Natural killer cell (primary cell): ENCODE measurements around the gene ZFP69B. TPM values are rescaled to one million over a fixed set of nuclear protein-coding genes. Genes with fewer than 3 reads are reported as not detected.

ENCODE experiments used
- ATAC-seq, 3 donors: fragments of 150-1000 bp in 2 of 3; fragments of 200-7000 bp in 1 of 3; cut with Tn5 transposase; 1 replicate in 1 of 3; 2 replicates in 2 of 3; pipeline ENCODE4 v1.10.0; 2021; ENCODE audit warnings: mild to moderate bottlenecking in 2 of 3, moderate library complexity in 2 of 3
- DNase-seq, 2 donors: peaks; one replicate each; pipeline versions ENCODE4 v3.0.0 to v3.0.0-alpha.2; 2013 to 2021; ENCODE audit warnings: mixed read lengths in 1 of 2
- H3K27ac ChIP-seq: one replicate; pipeline ENCODE4 v1.5.1; 2013; ENCODE audit warnings: mild to moderate bottlenecking, low read length
- H3K27me3 ChIP-seq: one replicate; pipeline ENCODE4 v1.6.1; 2013; ENCODE audit warnings: low read length; ENCODE audit not compliant: control insufficient read depth, insufficient read depth
- H3K36me3 ChIP-seq: one replicate; pipeline ENCODE4 v1.6.1; 2013; ENCODE audit warnings: low read length; ENCODE audit not compliant: control insufficient read depth, insufficient read depth
- H3K4me1 ChIP-seq: one replicate; pipeline ENCODE4 v1.6.1; 2013; ENCODE audit warnings: low read length; ENCODE audit not compliant: control insufficient read depth, insufficient read depth
- H3K4me3 ChIP-seq: one replicate; pipeline ENCODE4 v1.5.1; 2013; ENCODE audit warnings: low read length
- H3K9me3 ChIP-seq: one replicate; pipeline ENCODE4 v1.6.1; 2013; ENCODE audit warnings: low read length; ENCODE audit not compliant: control insufficient read depth, insufficient read depth
- H3K27ac Mint-ChIP-seq, 2 donors: one replicate each; pipeline ENCODE4 v1.8.0; 2022; ENCODE audit warnings: mild to moderate bottlenecking in 2 of 2, mixed read lengths in 2 of 2, moderate library complexity in 1 of 2
- H3K27me3 Mint-ChIP-seq, 2 donors: one replicate each; pipeline ENCODE4 v1.8.0; 2022; ENCODE audit warnings: low read depth in 2 of 2, mixed read lengths in 2 of 2
- H3K36me3 Mint-ChIP-seq: one replicate; pipeline ENCODE4 v1.8.0; 2022; ENCODE audit warnings: mixed read lengths
- H3K4me1 Mint-ChIP-seq, 2 donors: one replicate each; pipeline ENCODE4 v1.8.0; 2022; ENCODE audit warnings: mixed read lengths in 2 of 2
- H3K4me3 Mint-ChIP-seq: one replicate; pipeline ENCODE4 v1.8.0; 2022; ENCODE audit warnings: mild to moderate bottlenecking, moderate library complexity, mixed read lengths
- H3K9me3 Mint-ChIP-seq, 2 donors: one replicate each; pipeline ENCODE4 v1.8.0; 2022; ENCODE audit warnings: mixed read lengths in 2 of 2
- CTCF ChIP-seq: fragments of 200-600 bp; IDR thresholded peaks from one replicate; pipeline ENCODE4 v1.8.0; 2022; ENCODE audit warnings: antibody characterized with exemption
- WGBS: methylation state at CpG from one replicate; pipeline ENCODE4 v1.1.7; 2013; ENCODE audit warnings: missing lambda C conversion rate; ENCODE audit not compliant: insufficient coverage; 5-methylcytosine and 5-hydroxymethylcytosine counted together
- intact Hi-C: fragments of 100-400 bp; cut with micrococcal nuclease; formaldehyde crosslinking; loops from one replicate; pipeline ENCODE4 v1.14.2; 2022
- total RNA-seq, 4 donors: library from RNA; stranded (reverse); fragments of 120-200 nt in 1 of 4; gene quantifications; one replicate each; pipeline versions ENCODE4 v1.2.3 to v1.2.4, GENCODE V29; 2013 to 2022

Gene ZFP69B
- total RNA-seq, 3 donors from 2014 or later (not counting 1 experiment from before 2014, with no cell fraction given), result 2.2 to 2.4 (median 2.3) TPM

- Mint-ChIP-seq H3K27me3 (no peaks in the 10 kb centered on the region), H3K9me3 (peaks cover 10 to 21% of the 10 kb centered on the region in 2 donors), H3K4me1 (peaks cover 24 to 28% of the 10 kb centered on the region in 2 donors), H3K27ac (peak within 1 kb of the TSS; percentile 73 to 82), H3K4me3 (peak within 1 kb of the TSS; percentile 97), H3K36me3 (peaks cover 22% of the 10 kb centered on the region)
- Histone ChIP-seq H3K27me3 (no peaks in the 10 kb centered on the region), H3K4me3 (peak within 1 kb of the TSS; percentile 84), H3K36me3 (peaks cover 3% of the 10 kb centered on the region), H3K4me1 (peaks cover 11% of the 10 kb centered on the region), H3K9me3 (peaks cover 7% of the 10 kb centered on the region), H3K27ac (peak within 1 kb of the TSS; percentile 58)
- WGBS, result under 1% methylated on average over 65 of the region's 65 CpGs
- intact Hi-C loops, result loop anchor here (1.0 to 2.0 kb wide), 2 partner anchors 26 to 54 kb away; partner anchors contain the start of genes ZFP69B and ZNF684
- ATAC-seq (peak; percentile 90 to 96 (median 95)), DNase-seq (peak; percentile 72 to 84)
- no peak for TF ChIP-seq CTCF
Measured at GRCh38 chr1:40476924-40477677, 26.8 kb downstream of the ZFP69B start, which contains the start of gene ZFP69. Gene ZFP69, plus strand, starts transcription at chr1:40477290. Its CDS starts 2,072 bp downstream, at chr1:40479362.

DNA sequence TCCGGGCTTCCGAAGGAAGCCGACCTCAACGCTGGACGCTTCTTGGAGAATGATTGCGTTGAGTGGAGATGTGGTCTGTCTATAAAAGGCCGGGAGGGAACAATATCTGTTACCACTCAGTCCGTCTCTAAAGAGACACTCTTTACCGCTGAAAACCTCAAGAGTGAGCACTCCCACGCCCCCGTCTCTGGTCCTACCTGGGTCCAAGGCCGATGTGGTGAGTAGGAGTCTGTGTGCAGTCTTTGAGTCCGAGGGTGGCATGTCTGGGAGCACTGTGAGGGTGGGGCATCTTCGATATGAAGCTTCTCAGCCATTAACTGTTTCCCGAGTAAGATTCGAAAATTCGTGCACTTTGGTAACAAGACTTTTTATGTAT is 27.4 kb downstream of the ZFP69B start:
- peak overlapping the region; percentile 41 for H3K27ac ChIP-seq
- Mint-ChIP-seq H3K27ac (peak overlapping the region; percentile 63 to 82), H3K4me1 (peaks cover 24 to 28% of the 10 kb centered on the region in 2 donors), H3K36me3 (peaks cover 24% of the 10 kb centered on the region), H3K4me3 (peak overlapping the region; percentile 71), H3K9me3 (peaks cover 8 to 18% of the 10 kb centered on the region in 2 donors), H3K27me3 (no peaks in the 10 kb centered on the region)
- DNase-seq (peak in 1 of 2 donors; percentile 30), ATAC-seq (peak; percentile 18 to 31 (median 25))
- H3K4me3 ChIP-seq, result peak overlapping the region; percentile 84
- no peak for TF ChIP-seq CTCF
- 3% methylated on average over 17 of the region's 17 CpGs for WGBS
- H3K9me3 ChIP-seq, result peaks cover 7% of the 10 kb centered on the region
- intact Hi-C loops, result loop anchor here (1.0 to 2.0 kb wide), 2 partner anchors 27 to 54 kb away; partner anchors contain the start of genes ZFP69B and ZNF684
- no peaks in the 10 kb centered on the region for H3K27me3 ChIP-seq
- H3K4me1 ChIP-seq, result peaks cover 11% of the 10 kb centered on the region
- peaks cover 8% of the 10 kb centered on the region for H3K36me3 ChIP-seq

GRCh38 chr1:40478276-40478675 is 28.0 kb downstream of the ZFP69B start:
- Mint-ChIP-seq H3K4me3 (peak overlapping the region; percentile 71), H3K27me3 (no peaks in the 10 kb centered on the region), H3K9me3 (peaks cover 4 to 12% of the 10 kb centered on the region in 2 donors), H3K4me1 (peaks cover 24 to 28% of the 10 kb centered on the region in 2 donors), H3K27ac (peak overlapping the region; percentile 63 to 82), H3K36me3 (peaks cover 20% of the 10 kb centered on the region)
- DNase-seq (no peak), ATAC-seq (no peak)
- Histone ChIP-seq H3K36me3 (peaks cover 9% of the 10 kb centered on the region), H3K4me3 (no peak overlapping the region), H3K4me1 (peaks cover 11% of the 10 kb centered on the region), H3K27me3 (no peaks in the 10 kb centered on the region), H3K9me3 (peaks cover 5% of the 10 kb centered on the region), H3K27ac (no peak overlapping the region)
- intact Hi-C loops, result no loop called here
- no peak for TF ChIP-seq CTCF
- 100% methylated on average over 1 of the region's 2 CpGs for WGBS
